Suppressor macrophage treated with lipopolysaccharide for 1 hour (primary cell): ENCODE results near the gene CNTNAP1.
"Not testable (repeated sequence)": the region's sequence is repeated elsewhere in the genome, so short reads cannot be mapped to it uniquely, and the experiment has no call there.

Experiments used
- DNase-seq, 3 donors: peaks; one replicate each; pipeline ENCODE4 v3.0.0-alpha.2; 2020 to 2022

CNTNAP1 gene

DNA sequence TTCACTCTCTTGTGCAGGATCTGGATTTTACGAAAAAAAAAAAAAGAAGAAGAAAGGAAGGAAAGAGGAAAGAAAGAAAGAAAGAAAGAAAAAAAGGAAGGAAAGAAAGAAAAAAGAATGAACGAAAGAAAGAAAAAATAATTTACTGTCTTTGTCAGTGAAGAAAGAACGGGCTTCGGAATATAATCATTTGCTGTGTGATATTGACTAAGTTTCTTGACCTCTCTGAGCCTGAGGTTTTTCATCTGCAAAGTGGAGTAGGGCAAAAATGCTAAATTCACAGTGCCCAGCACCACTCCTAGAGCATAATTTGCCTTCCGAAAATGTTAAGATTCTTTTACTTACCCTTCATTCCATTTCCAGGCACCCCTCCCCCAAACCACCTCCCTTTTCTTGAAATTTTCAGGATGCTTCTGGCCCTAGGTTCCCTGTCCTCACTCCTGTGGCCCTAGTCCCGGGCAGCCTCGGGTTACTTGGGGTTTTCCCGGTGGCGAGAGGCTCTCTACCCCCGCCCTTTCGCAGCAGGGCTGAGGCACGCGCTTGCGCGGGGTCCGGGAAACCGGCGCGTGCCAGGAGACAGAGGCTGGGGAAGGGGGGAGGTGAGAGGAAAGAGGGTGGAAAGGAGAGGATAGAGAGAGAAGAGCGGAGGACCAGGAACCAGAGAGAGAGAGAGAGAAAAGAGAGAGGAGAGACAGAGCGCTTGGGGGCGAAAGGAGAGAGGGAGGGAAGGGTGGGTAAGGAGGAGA lies at the start of gene CNTNAP1:
CNTNAP1 (plus strand) TSS at position 556 of the 746 bp plus-strand sequence. CDS start 299 bp downstream, outside the sequence.
- DNase-seq, result peak; percentile 79 to 87 (median 79)

DNA sequence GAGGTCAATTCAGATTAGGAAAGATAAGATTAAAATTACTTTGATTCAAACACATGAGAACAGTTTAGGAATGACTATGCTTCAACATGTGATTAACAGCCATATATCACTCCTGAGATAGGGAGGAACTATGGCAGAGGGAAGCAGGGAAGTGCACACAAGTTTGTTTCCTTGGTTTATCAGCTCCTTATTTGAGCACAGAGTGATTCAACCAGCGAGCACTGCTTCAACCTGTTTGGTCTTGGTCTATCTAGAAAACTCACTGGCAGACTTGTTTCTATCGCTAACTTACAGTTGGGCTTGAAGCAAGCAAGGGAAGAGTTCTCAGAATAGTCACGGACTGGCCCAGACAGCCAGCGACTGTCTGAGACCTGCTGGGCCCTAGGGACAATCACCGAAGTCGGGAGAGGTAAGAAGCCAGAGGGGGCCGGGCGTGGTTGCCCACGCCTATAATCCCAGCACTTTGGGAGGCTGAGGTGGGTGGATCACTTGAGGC lies 49.3 kb upstream of the CNTNAP1 start:
- DNase-seq, result no peak

DNA sequence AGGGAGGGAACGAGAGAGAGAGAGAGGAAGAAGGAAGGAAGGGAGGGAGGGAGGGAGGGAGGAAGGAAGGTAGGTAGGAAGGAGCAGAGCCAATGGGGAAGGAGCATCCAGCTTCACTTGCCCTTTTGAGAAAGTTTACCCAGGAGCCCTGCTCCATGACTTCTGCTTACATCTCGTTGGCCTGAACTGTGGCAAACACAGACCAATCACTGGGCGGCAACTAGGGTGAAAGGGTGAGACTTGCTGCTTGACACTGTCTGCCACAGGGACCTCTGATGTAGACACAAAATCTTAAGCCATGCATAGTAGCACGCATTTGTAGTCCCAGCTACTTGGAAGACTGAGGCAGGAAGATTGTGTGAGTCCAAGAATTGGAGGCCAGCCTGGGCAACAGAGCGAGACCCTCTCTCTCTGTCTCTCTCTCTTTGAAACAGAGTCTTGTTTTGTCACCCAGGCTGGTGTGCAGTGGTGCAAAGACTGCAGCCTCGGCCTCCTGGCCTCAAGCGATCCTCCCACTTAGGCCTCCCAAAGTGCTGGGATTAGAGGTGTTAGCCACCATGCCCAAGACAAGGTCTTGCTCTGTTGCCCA lies 42.7 kb upstream of the CNTNAP1 start:
- no peak for DNase-seq

DNA sequence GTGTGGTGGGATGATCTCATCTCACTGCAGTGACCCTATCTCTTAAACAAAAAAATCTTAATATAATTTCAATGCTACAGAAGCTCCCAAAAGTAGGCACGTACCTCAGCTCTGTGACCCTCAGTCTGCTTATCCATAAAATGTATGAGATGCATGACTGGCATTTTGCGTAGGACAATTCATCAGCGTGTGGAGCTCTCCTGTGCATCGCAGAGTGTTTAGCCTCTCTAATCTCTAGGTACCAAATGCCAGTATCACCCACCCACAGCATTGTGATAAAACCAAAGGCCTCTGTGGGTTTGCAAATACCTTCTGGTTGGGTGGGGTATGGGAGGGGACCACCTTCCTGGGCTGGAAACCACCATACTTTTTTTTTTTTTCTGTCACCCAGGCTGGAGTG lies 42.2 kb upstream of the CNTNAP1 start:
- DNase-seq, result no peak

DNA sequence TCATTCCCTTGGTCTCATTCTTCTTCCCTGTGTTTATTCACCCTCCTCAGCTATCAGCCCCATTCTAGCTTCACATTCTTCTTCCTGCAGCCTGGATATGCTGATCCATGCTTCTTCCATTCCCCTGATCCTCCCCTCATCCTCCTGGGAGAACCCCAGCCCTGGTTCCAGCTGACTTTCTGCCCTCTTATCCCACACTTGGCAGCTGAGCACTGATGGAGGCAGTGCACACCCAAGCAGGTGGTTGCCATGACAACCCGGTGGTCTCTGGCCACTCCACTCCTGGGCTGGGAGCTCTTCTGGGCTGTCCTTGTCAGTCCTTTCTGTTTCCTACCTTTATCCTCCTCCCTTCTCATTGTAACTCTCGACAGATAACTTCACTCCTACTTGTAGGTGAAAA lies 40.0 kb upstream of the CNTNAP1 start:
- DNase-seq, result no peak

DNA sequence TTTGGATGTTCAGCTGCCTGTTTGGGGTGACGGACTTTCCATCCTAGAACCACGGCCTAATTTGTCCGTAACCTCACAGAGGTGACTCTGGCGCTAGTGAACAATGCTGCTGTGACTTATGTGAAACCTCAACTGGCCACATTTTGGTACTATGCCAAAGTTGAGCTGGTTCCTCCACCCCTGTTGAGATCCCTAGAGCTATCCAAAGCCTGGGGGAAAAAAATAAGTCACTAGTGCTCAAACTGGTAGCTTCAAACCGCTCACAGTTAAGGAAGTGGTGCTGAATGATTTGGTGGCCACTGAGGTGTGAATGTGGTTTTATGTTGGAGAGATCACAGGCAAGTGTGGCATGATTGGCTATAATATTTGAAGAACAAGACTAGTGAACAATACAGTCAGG lies 34.6 kb upstream of the CNTNAP1 start:
- no peak for DNase-seq

DNA sequence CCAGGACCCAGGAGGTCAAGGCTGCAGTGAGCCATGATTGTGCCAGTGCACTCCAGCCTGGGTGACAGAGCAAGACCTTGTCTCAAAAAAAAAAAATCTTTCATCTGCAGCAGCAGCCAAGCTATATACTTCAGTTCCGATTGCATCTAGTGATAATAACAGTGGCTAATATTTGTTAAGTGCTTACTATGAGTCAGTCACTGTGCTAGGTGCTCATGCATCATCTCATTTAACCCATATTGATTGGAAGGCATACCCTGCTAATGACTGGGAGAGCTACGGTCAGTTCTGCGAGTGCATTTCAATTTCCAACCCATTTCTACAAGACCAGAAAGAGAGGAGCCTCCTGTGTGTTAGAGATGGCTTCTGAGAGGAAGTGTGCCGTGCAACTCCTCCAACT lies 30.9 kb upstream of the CNTNAP1 start:
- DNase-seq, result no peak

DNA sequence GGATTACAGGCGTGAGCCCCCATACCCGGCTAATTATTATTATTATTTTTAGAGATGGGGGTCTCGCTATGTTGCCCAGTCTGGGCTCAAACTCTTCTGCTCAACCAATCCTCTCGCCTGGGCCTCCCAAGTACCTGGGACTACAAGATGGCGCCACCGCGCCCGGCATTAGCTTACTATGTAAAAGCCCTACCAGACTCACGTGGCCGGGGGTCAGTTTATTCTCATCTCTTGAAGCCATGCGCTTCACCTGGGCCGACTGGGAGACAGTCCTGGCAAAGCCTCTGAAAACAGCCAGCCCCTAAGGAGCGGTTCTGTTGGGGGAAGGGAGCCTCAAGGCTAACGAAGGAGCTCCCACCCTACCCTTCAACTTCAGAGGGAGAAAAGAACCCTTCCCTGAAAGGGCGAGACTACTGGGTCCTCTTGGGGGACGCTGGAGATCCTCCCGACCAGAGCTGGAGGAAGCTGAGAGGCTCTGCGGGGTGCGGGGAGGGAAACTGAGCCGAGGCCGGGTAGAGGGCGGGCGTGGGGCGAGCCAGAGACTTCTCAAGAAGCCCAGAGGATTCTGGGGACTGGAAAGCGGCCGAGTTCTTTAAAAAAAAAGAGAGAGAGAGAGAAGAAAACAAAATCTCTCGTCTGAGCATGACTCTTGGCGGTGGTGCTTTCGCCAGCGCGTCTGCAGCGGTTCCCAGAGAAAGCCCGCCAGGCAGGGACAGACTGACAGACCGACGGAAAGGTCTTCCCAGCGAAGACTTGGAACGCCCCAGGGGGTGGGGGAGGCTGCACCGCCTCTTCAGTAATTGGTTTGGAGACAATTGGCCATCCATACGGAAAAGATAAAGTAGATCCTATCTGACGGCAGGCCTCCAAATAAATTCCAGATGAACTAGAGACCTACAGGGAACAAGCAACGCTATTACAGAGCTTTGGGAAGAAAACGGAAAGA lies 28.9 kb upstream of the CNTNAP1 start:
- peak in 1 of 3 donors; percentile 19 for DNase-seq

DNA sequence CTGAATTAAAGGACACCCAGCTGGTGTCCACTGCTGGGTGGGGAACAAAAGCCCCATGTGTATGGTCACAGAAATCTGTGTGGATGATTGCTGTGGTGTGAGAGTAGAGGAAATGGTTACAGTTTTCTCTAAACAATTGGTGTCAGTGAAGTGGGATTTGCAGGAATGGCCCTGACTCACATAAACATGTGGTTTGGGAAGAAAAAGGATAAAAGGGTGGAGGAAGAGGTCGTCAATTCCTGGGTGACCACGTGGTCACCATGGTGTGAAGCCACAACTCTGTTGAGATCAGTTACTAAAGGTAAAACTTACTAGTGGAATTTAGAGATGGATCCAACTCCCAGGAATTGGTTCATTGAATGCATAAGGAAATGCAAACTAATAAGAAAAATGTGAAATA lies 26.8 kb upstream of the CNTNAP1 start:
- DNase-seq, result no peak

DNA sequence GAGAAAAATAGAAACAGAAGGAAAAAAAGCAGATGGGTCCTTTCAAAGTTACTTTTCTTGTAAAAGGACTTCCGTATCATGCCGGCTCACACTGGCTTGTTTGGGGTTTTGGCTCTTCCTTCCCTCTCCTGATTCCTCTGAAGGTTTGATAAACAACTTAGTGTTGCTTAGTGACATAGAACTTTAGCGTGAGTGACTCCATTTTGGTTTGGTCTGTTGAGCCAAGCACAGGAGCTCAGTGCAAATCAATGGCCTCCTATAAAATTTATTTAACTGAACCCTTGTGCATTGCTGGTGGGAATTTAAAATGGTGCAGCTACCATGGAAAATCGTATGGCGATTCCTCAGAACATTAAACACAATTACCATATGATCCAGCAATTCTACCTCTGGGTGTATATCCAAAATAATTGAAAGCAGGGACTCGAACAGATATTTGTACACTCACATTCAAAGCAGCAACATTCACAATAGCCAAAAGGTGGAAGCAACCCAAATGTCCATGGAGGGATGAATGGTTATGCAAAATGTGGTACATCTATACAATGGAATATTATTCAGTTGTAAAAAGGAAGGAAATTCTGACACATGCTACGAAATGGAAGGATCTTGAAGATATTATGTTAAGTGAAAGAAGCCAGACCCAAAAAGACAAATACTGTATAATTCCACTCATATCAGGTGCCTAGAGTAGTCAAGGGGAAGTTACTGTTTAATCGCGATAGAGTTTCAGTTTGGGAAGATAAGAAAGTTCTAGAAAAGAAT lies 24.3 kb upstream of the CNTNAP1 start:
- DNase-seq, result no peak

DNA sequence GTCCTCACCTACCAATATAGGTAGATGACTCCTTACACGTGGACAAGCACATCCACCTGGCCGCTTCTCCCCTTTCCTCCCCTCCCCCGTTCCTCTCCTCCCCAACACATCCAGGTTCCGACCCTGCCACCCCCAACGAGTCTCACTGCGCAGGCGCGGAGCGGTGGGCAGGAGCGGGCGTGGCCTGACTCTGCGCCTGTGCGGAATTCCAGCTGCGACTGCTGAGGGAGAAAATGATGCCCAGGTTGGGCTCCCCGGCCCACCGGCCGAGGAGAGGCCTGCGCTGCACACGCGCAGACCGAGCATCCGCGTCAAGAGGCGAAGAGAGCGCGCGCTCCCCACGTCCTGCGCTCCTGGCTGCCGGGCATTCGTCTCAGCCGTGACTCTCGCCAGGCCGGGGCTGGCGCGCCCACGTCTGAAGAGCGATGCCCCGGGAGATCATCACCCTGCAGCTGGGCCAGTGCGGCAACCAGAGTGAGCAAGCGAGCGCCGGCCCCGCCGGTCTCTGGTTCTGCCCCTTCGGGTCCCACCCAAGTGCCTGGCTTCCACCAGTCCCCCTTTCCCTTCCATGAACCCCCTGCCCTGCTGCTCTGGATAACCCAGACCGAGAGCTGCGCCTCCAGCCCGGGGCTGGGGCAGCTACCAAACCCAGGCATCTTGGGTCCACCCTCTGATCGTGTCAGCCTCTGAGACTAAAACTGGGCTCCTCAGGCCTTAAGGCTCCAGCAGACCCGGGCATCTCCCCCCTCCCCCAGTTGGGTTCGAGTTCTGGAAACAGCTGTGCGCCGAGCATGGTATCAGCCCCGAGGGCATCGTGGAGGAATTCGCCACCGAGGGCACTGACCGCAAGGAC lies 23.0 kb upstream of the CNTNAP1 start, which contains the start of gene TUBG2:
TUBG2 (plus strand) TSS at position 206 of the 853 bp plus-strand sequence; CDS start at position 426, 220 bp downstream.
- DNase-seq, result peak; percentile 83 to 91 (median 85)

DNA sequence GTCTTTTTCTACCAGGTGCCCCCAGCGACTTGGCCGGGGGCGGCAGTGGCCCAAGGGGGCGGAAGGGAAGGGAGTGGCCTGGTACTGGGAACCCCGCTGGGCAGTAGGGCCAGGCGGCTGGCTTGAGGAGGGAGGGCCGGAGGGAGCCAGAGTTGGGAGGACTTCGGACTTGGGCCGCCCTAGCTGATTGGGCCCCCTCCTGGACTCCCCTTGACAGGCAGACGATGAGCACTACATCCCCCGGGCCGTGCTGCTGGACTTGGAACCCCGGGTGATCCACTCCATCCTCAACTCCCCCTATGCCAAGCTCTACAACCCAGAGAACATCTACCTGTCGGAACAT lies 22.4 kb upstream of the CNTNAP1 start:
- not testable (repeated sequence) for DNase-seq

DNA sequence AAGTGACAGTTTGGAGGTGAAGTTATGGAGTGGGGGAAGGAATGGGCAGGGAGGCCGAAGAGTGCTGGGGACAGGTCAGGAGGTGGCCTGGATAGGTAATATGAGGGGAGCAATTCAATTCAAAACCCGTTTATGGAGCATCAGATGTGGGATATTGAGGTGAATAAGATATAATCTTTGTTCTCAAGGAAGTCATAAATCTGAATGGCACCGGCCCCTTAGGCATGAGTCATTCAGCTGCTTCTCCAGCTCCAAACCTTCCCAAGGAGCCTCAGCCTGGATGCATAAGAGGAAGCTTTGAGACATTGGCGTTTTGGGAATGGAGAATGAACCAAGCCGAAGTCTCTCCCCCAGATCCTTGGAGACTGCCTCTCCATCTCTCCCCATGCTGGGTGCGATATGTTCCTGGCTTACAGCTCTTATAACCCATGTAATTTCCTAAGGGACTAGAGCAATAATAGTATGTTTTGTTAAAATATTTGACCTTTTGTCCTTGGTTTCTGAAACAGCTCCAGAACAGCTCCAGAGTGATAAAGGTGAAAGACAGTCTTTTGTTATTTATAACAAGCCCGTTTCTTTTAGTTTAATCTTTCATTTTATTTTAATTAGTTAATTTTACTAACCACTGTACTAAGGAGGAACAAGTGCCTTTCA lies 21.5 kb upstream of the CNTNAP1 start:
- DNase-seq, result no peak

DNA sequence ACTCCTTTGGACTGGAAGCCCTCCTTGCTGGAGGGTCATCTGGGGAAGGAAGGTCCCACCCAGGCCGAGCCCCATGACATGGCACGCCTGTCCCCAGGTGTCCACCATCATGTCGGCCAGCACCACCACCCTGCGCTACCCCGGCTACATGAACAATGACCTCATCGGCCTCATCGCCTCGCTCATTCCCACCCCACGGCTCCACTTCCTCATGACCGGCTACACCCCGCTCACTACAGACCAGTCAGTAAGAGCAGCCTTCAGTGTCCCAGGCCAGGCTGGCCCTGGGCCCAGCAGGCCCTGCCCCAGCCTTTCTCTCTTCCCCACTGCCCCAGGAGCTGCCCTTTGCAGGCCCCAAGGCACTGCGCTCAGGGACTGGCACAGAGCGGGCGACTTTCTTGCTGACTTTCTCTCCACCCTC lies 16.7 kb upstream of the CNTNAP1 start:
- DNase-seq, result no peak

DNA sequence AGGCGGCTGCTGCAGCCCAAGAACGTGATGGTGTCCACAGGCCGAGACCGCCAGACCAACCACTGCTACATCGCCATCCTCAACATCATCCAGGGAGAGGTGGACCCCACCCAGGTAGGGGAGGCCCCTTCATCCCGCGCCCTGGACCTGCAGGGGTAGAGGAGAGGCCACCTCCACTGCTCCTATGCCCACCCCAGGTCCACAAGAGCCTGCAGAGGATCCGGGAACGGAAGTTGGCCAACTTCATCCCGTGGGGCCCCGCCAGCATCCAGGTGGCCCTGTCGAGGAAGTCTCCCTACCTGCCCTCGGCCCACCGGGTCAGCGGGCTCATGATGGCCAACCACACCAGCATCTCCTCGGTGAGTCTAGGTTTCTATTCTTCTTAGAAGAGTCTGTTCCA lies 16.2 kb upstream of the CNTNAP1 start:
- not testable (repeated sequence) for DNase-seq

DNA sequence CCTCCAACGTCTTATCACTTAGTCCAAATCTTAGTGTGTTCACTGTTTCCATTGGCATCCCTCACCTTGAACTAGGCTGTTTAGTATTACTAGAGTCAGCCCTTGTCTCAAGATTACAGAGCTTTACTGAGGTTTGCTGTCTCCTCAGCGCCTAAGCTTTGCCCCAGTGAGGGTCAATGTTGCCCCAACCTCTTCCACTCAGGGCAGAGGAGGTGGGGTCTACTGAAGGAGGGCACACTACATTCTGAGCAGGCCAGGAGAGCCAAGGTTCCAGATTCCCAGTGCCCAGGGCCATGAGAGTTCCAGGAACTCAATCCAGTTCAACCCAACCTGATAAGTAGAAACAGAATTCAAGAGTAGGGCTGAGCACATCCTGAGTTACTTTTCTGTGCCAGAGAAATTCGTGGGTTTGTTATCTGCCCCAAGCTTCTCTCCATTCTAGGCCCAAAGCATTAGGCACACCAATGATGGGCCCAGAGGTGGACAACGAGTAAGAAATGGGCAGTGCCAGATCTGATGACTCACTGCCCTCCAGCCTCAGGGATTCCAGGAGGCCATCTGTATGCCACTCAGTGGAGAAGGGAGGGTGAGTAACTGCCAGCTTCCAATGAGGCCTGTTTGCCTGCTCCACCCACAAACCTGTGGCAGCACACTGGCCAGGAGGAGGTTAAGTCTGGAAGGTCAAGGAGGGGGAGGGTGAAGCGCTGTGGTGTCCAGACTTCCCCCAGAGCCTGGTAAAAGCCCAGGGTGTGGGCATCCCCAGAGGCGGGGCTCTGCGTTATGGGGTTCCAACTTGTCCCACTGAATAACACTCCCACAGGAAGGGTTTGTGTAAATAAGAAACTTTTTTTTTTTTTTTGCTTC lies 15.0 kb upstream of the CNTNAP1 start:
- DNase-seq, result peak; percentile 68 to 80 (median 71)

DNA sequence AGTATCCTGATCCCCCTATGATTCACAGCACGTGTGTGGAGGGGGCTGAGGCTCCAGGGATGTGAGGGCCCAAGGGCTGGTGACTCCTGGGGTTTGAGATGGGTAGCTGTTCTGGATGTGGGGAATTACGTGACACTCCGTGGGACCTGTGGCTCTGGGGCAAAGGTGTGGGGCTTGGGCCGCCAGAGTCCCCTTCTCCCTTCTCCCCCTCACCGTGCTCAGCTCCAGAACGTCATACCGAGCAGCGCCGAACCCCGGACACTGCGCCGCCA lies 12.7 kb upstream of the CNTNAP1 start:
- no peak for DNase-seq

DNA sequence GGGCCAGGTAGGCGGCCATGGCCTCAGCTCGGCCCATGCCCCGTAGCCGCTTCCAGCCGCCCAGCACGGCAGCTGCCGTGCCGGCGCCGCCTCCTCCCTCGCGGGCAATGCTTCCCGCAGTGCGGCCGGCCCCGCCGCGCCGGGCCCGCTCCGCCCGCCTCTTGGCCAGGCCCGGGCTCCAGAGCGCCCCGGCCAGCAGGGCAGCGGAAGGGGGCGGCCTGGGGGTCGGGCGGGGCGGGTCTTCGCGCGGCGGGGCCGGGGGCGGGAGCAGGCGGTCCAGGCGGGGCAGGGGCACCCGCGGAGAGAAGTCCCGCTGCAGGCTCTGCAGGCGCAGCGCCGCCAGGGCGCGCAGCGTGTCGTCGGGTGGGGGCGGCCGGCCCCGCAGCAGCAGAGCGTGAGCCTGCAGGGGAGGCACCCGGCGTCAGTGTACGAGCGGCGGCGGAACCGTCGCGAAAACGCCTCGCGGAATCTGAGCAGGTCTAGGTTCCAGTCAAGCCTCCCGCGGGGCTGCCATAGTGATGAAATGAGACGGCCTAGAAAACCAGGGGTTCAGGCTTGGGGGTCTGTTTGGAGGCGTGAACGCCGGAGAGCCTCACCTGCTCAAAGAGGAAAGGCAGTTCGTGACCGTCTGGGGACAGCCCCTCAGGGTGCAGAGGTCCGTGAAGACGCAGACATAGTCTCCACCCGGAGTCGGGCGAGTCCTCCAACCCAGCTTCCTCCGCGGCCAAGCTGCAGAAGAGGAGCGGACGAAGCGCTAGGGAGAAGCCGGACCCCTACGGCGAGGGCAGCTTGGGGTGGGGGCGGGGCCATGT lies 12.1 kb upstream of the CNTNAP1 start:
- peak; percentile 28 to 58 (median 31) for DNase-seq
